WERI-Rb-1 (cell line): ENCODE data around the gene DNAH11.

ENCODE experiments used
- DNase-seq: peaks from one replicate; pipeline ENCODE4 v3.0.0-alpha.2; 2020
- H3K27ac ChIP-seq: fragments of 250-450 bp; sonication (Bioruptor Pico); 2 replicates; pipeline ENCODE4 v1.5.1; 2020; ENCODE audit warnings: mild to moderate bottlenecking, moderate library complexity
- H3K27me3 ChIP-seq: fragments of 250-450 bp; sonication (Bioruptor Pico); 2 replicates; pipeline ENCODE4 v1.5.1; 2021; ENCODE audit warnings: mild to moderate bottlenecking, low read depth, moderate library complexity; ENCODE audit not compliant: insufficient read depth, severe bottlenecking
- H3K36me3 ChIP-seq: fragments of 250-450 bp; sonication (Bioruptor Pico); 2 replicates; pipeline ENCODE4 v1.5.1; 2020; ENCODE audit warnings: mild to moderate bottlenecking, moderate library complexity
- H3K4me3 ChIP-seq: 2 replicates; pipeline ENCODE4 v1.5.1; 2011; ENCODE audit warnings: low read depth, mild to moderate bottlenecking, control low read depth, low read length
- H3K9me3 ChIP-seq: fragments of 250-450 bp; sonication (Bioruptor Pico); 2 replicates; pipeline ENCODE4 v1.5.1; 2021; ENCODE audit warnings: mild to moderate bottlenecking, moderate library complexity; ENCODE audit not compliant: severe bottlenecking
- TF ChIP-seq, protein P1 (sequence below): IDR thresholded peaks from 2 replicates; pipeline ENCODE4 v1.5.1; 2011; ENCODE audit warnings: low read depth, mild to moderate bottlenecking, control low read depth, inconsistent platforms, low read length

Gene DNAH11

DNA sequence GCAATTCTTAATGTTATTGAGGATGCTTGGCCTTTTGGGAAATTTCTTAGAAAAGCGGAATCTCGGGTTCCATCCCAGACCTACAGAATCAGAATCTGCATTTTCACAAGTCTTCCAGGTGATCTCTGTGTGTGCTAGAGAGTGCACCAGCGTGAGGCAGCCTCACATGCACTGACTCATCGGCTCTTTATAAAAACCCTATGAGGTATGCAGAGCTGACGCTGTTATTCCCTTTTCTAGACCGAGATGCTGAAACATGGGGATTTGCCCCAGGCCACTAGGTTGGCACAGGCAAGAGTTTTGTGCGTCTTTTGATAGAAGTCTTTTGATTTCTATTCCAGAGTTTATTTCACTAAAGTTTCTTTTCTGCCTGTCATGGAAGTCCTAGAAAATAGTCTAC lies 341.7 kb downstream of the DNAH11 start:
- Histone ChIP-seq H3K9me3 (no peaks in the 10 kb centered on the region), H3K27me3 (no peaks in the 10 kb centered on the region), H3K27ac (no peak overlapping the region), H3K36me3 (no peaks in the 10 kb centered on the region), H3K4me3 (no peak overlapping the region)
- DNase-seq = no peak
- TF ChIP-seq, protein P1, sequence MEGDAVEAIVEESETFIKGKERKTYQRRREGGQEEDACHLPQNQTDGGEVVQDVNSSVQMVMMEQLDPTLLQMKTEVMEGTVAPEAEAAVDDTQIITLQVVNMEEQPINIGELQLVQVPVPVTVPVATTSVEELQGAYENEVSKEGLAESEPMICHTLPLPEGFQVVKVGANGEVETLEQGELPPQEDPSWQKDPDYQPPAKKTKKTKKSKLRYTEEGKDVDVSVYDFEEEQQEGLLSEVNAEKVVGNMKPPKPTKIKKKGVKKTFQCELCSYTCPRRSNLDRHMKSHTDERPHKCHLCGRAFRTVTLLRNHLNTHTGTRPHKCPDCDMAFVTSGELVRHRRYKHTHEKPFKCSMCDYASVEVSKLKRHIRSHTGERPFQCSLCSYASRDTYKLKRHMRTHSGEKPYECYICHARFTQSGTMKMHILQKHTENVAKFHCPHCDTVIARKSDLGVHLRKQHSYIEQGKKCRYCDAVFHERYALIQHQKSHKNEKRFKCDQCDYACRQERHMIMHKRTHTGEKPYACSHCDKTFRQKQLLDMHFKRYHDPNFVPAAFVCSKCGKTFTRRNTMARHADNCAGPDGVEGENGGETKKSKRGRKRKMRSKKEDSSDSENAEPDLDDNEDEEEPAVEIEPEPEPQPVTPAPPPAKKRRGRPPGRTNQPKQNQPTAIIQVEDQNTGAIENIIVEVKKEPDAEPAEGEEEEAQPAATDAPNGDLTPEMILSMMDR = no peak

DNA sequence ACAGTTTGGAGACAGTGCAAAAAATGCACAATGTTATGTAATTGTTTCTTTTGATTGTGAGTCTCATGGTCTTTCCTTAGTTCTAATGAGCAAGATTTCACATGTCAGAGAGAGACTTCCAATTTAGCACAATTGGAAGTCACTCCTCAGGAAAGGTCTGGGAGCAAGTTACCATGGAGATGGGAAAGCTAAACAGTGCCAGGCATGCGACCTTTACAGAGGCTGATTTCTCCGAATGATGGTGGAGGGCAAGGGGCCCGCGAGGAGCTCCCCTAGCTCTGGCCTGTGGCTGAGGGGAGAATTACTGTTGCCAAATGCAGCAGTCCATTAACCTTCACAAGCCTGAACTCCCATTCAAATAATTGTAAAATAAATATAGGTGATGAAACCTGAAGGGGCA lies 343.6 kb downstream of the DNAH11 start:
- Histone ChIP-seq H3K9me3 (no peaks in the 10 kb centered on the region), H3K27ac (no peak overlapping the region), H3K4me3 (no peak overlapping the region), H3K27me3 (no peaks in the 10 kb centered on the region), H3K36me3 (no peaks in the 10 kb centered on the region)
- TF ChIP-seq, protein P1 = no peak
- DNase-seq = no peak

- no peak overlapping the region for H3K4me3 ChIP-seq
- H3K36me3 ChIP-seq = no peaks in the 10 kb centered on the region
- no peak overlapping the region for H3K27ac ChIP-seq
- no peaks in the 10 kb centered on the region for H3K9me3 ChIP-seq
- no peak for DNase-seq
- no peaks in the 10 kb centered on the region for H3K27me3 ChIP-seq
- TF ChIP-seq, protein P1 = no peak
These were observed 344.5 kb downstream of the DNAH11 start for GRCh38 chr7:21887353-21887752.

DNA sequence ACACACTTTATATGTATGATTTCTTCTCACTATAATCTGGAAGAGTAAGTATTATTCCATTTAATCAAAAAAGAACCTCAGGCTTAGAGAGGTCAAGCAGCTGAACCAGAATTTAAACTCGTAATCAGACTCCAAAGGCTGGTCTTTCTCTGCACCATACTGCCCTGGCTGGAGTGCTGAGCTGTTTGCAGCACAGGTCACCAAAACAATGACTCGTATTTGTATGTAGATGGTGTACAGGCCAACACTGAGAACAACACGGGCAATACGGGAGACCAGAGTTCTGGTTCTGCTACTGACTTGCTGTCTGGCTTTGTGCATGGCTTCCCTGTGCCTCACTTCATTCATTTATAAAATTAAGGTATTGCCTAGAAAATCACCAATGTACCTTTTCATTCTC lies 344.9 kb downstream of the DNAH11 start:
- TF ChIP-seq, protein P1 = no peak
- H3K36me3 ChIP-seq = no peaks in the 10 kb centered on the region
- no peak for DNase-seq
- H3K4me3 ChIP-seq = no peak overlapping the region
- no peak overlapping the region for H3K27ac ChIP-seq
- no peaks in the 10 kb centered on the region for H3K9me3 ChIP-seq
- no peaks in the 10 kb centered on the region for H3K27me3 ChIP-seq

GRCh38 chr7:21891291-21891690 lies 348.5 kb downstream of the DNAH11 start:
- no peaks in the 10 kb centered on the region for H3K27me3 ChIP-seq
- no peak overlapping the region for H3K4me3 ChIP-seq
- TF ChIP-seq, protein P1 = no peak
- H3K36me3 ChIP-seq = no peaks in the 10 kb centered on the region; the same call in 1 of the 2 replicates
- no peak for DNase-seq
- no peaks in the 10 kb centered on the region for H3K9me3 ChIP-seq
- H3K27ac ChIP-seq = no peak overlapping the region

- TF ChIP-seq, protein P1 = no peak
- no peak overlapping the region for H3K4me3 ChIP-seq
- peaks cover 5% of the 10 kb centered on the region for H3K36me3 ChIP-seq
- no peak overlapping the region for H3K27ac ChIP-seq
- H3K27me3 ChIP-seq = no peaks in the 10 kb centered on the region
- H3K9me3 ChIP-seq = no peaks in the 10 kb centered on the region
- DNase-seq = no peak
These were observed 350.6 kb downstream of the DNAH11 start for GRCh38 chr7:21893401-21893800.
